ENCODE results near the gene ECI2. TPM values are rescaled to one million over a fixed set of nuclear protein-coding genes. Genes with fewer than 3 reads are reported as not detected.

Gene ECI2
- total RNA-seq, 1 donor, result 110 TPM

GRCh38 chr6:4107873-4108272, 27.5 kb downstream of the ECI2 start:
- no peak overlapping the region for H3K4me3 ChIP-seq (ENCODE audit: low read depth, low read length)
- no peak for DNase-seq (ENCODE audit: low read depth)
- no peak for TF ChIP-seq CTCF (IDR thresholded peaks at IDR 0.05; ENCODE audit: insufficient read depth, low read length)

GRCh38 chr6:4105980-4106536, 29.3 kb downstream of the ECI2 start:
- no peak for DNase-seq (ENCODE audit: low read depth)
- H3K4me3 ChIP-seq (ENCODE audit: low read depth, low read length), result no peak overlapping the region
- no peak for TF ChIP-seq CTCF (IDR thresholded peaks at IDR 0.05; ENCODE audit: insufficient read depth, low read length)

- no peak overlapping the region for H3K4me3 ChIP-seq (ENCODE audit: low read depth, low read length)
- no peak for DNase-seq (ENCODE audit: low read depth)
- TF ChIP-seq CTCF (IDR thresholded peaks at IDR 0.05; ENCODE audit: insufficient read depth, low read length), result no peak
These were observed 31.4 kb downstream of the ECI2 start for GRCh38 chr6:4103929-4104328.

- no peak for TF ChIP-seq CTCF (IDR thresholded peaks at IDR 0.05; ENCODE audit: insufficient read depth, low read length)
- H3K4me3 ChIP-seq (ENCODE audit: low read depth, low read length), result no peak overlapping the region
- no peak for DNase-seq (ENCODE audit: low read depth)
These were observed 32.6 kb downstream of the ECI2 start for GRCh38 chr6:4102687-4103244.

GRCh38 chr6:4101298-4101697, 34.1 kb downstream of the ECI2 start:
- DNase-seq (ENCODE audit: low read depth), result no peak
- no peak for TF ChIP-seq CTCF (IDR thresholded peaks at IDR 0.05; ENCODE audit: insufficient read depth, low read length)
- H3K4me3 ChIP-seq (ENCODE audit: low read depth, low read length), result no peak overlapping the region

GRCh38 chr6:4100655-4101054, 34.7 kb downstream of the ECI2 start:
- no peak for DNase-seq (ENCODE audit: low read depth)
- no peak for TF ChIP-seq CTCF (IDR thresholded peaks at IDR 0.05; ENCODE audit: insufficient read depth, low read length)

GRCh38 chr6:4093288-4093687, 42.1 kb downstream of the ECI2 start:
- no peak for TF ChIP-seq CTCF (IDR thresholded peaks at IDR 0.05; ENCODE audit: insufficient read depth, low read length)
- DNase-seq (ENCODE audit: low read depth), result no peak

More at GRCh38 chr6:4100655-4101054, 34.7 kb downstream of the ECI2 start:
- H3K4me3 ChIP-seq (ENCODE audit: low read depth, low read length), result no peak overlapping the region

More at GRCh38 chr6:4093288-4093687, 42.1 kb downstream of the ECI2 start:
- H3K4me3 ChIP-seq (ENCODE audit: low read depth, low read length), result no peak overlapping the region
